Liver (tissue), 9 donors: ENCODE measurements around the gene TMEM163. TPM values are rescaled to one million over a fixed set of nuclear protein-coding genes. Genes with fewer than 3 reads are reported as not detected.

Experiments
- DNase-seq: peaks from one replicate; pipeline ENCODE4 v3.0.0-alpha.2; 2017; ENCODE audit warnings: low spot score
- H3K27ac ChIP-seq, 2 donors: one replicate each; pipeline ENCODE4 v1.7.0; 2013; ENCODE audit warnings: inconsistent platforms in 2 of 2, low read length in 2 of 2, control low read depth in 1 of 2, low read depth in 1 of 2, mild to moderate bottlenecking in 1 of 2
- H3K27me3 ChIP-seq, 4 donors: one replicate each; pipeline versions ENCODE4 v1.6.1 to v1.7.0; 2013; ENCODE audit warnings: low read length in 3 of 4, inconsistent platforms in 1 of 4, mild to moderate bottlenecking in 1 of 4, moderate library complexity in 1 of 4; ENCODE audit not compliant: control insufficient read depth in 4 of 4, insufficient read depth in 4 of 4
- H3K36me3 ChIP-seq, 4 donors: one replicate each; pipeline versions ENCODE4 v1.6.1 to v1.7.0; 2013; ENCODE audit warnings: low read length in 3 of 4, mild to moderate bottlenecking in 3 of 4, low read depth in 1 of 4, moderate library complexity in 1 of 4; ENCODE audit not compliant: control insufficient read depth in 4 of 4, insufficient read depth in 3 of 4
- H3K4me1 ChIP-seq, 4 donors: one replicate each; pipeline versions ENCODE4 v1.6.1 to v1.7.0; 2013; ENCODE audit warnings: low read length in 3 of 4, mild to moderate bottlenecking in 3 of 4, moderate library complexity in 1 of 4; ENCODE audit not compliant: control insufficient read depth in 4 of 4, insufficient read depth in 4 of 4
- H3K4me3 ChIP-seq, 3 donors: one replicate each; pipeline versions ENCODE4 v1.6.1 to v1.7.0; 2013; ENCODE audit warnings: low read length in 3 of 3, control low read depth in 1 of 3, low read depth in 1 of 3, mild to moderate bottlenecking in 1 of 3
- H3K9ac ChIP-seq, 2 donors: one replicate each; pipeline ENCODE4 v1.7.0; 2013; ENCODE audit warnings: low read length in 2 of 2, mild to moderate bottlenecking in 2 of 2, moderate library complexity in 2 of 2, control low read depth in 1 of 2, low read depth in 1 of 2
- H3K9me3 ChIP-seq, 4 donors: one replicate each; pipeline versions ENCODE4 v1.6.1 to v1.7.0; 2013; ENCODE audit warnings: low read length in 3 of 4; ENCODE audit not compliant: control insufficient read depth in 4 of 4
- EGR1 ChIP-seq, 2 donors: IDR thresholded peaks; 2 replicates each; pipeline ENCODE4 v1.6.1; 2016 to 2018; ENCODE audit warnings: antibody characterized with exemption in 2 of 2, low read depth in 2 of 2
- FOXA1 ChIP-seq: IDR thresholded peaks from 2 replicates; pipeline ENCODE4 v1.6.1; 2016; ENCODE audit warnings: antibody characterized with exemption
- FOXA2 ChIP-seq: IDR thresholded peaks from 2 replicates; pipeline ENCODE4 v1.6.1; 2016; ENCODE audit warnings: antibody characterized with exemption
- GABPA ChIP-seq, 2 donors: IDR thresholded peaks in 1 of 2; conservative IDR thresholded peaks in 1 of 2; 2 replicates each; pipeline ENCODE4 v1.6.1; 2016; ENCODE audit warnings: antibody characterized with exemption in 2 of 2, mild to moderate bottlenecking in 1 of 2, moderate library complexity in 1 of 2
- HNF4G ChIP-seq: IDR thresholded peaks from 2 replicates; pipeline ENCODE4 v1.6.1; 2016; ENCODE audit warnings: antibody characterized with exemption
- JUND ChIP-seq, 2 donors: IDR thresholded peaks; 2 replicates each; pipeline ENCODE4 v1.6.1; 2016; ENCODE audit warnings: antibody characterized with exemption in 2 of 2
- RAD21 ChIP-seq, 2 donors: IDR thresholded peaks; 2 replicates each; pipeline ENCODE4 v1.6.1; 2016; ENCODE audit warnings: antibody characterized with exemption in 2 of 2, mild to moderate bottlenecking in 2 of 2
- WGBS: extraction: QIAGEN DNeasy Blood & Tissue Kit; methylation state at CpG from one replicate; pipeline ENCODE4 v1.1.7; 2013; 5-methylcytosine and 5-hydroxymethylcytosine counted together
- polyA plus RNA-seq, 2 donors: library from polyadenylated mRNA; stranded (reverse) in 1 of 2; unstranded in 1 of 2; fragments of 200-250 nt in 1 of 2; fragments of >200 nt in 1 of 2; fragmentation: Nextera tagmentation in 1 of 2; extraction: Ambion mirVana in 1 of 2; gene quantifications; one replicate each; pipeline versions ENCODE4 v1.2.1 to v1.2.3, GENCODE V29; 2013 to 2015
- total RNA-seq, 2 donors: library from RNA; depleted of rRNA; stranded (reverse); fragments of >200 nt; gene quantifications; one replicate each; pipeline ENCODE4 v1.2.3, GENCODE V29; 2014
- TF ChIP-seq, protein P1 (sequence below): IDR thresholded peaks from 2 replicates; pipeline ENCODE4 v1.6.1; 2016; ENCODE audit warnings: antibody characterized with exemption, mild to moderate bottlenecking
- TF ChIP-seq, protein P2 (sequence below): IDR thresholded peaks from 2 replicates; pipeline ENCODE4 v1.6.1; 2016; ENCODE audit warnings: antibody characterized with exemption
- TF ChIP-seq, protein P3 (sequence below): fragments of 150-350 bp; IDR thresholded peaks from 2 replicates; pipeline ENCODE4 v1.5.1; 2017; ENCODE audit warnings: improper control_type of control experiment, low read depth, low read length; ENCODE audit not compliant: missing input control
- TF ChIP-seq, protein P4 (sequence below): IDR thresholded peaks from 2 replicates; pipeline ENCODE4 v1.6.1; 2016; ENCODE audit warnings: antibody characterized with exemption
- donor health status: healthy.
- donor health status: healthy.
- donor health status: healthy.
- donor health status: healthy.
- donor health status: healthy.

TMEM163 gene
- total and polyA plus RNA-seq, 4 donors = 0.08 to 0.48 (median 0.25) TPM

DNA sequence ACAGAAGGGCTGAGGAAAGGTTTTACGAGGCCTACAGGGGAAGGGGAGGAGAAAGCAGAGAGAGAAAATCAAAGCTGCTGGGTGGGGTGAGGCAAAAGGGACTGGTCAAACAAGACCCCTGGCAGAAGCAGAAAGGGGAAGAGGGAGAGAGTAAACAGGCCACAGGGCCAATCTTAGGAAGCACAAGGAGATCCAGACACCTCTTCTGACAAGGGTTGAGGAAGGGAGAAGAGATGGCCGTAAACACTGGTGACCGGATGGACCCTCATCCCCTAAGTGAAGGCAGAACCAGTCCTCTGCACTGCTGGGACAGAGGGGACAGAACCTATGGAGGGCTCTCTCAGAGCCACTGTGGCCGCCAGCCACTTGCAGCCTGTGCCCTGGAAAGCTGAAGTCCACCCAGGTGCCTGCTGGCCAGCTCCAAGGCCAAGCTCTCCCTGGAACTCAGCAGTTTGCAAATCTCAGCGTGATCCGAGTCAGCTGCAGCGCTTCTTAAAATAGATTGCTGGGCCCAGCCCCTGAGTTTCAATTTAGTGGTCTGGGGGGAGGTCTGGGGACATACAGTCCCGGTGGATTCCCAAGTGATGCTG, 108.8 kb downstream of the TMEM163 start:
- Histone ChIP-seq H3K4me1 (no peaks in the 10 kb centered on the region), H3K36me3 (no peaks in the 10 kb centered on the region), H3K27me3 (peaks cover 0 to 2% (median 0%) of the 10 kb centered on the region in 4 donors), H3K9ac (no peak overlapping the region), H3K27ac (no peak overlapping the region), H3K9me3 (no peaks in the 10 kb centered on the region), H3K4me3 (no peak overlapping the region)
- WGBS = 85% methylated on average over 8 of the region's 8 CpGs
- no peak for DNase-seq
- no peak for TF ChIP-seq JUND (IDR thresholded peaks at IDR 0.05)
- TF ChIP-seq HNF4G = no peak
- TF ChIP-seq, protein P1, sequence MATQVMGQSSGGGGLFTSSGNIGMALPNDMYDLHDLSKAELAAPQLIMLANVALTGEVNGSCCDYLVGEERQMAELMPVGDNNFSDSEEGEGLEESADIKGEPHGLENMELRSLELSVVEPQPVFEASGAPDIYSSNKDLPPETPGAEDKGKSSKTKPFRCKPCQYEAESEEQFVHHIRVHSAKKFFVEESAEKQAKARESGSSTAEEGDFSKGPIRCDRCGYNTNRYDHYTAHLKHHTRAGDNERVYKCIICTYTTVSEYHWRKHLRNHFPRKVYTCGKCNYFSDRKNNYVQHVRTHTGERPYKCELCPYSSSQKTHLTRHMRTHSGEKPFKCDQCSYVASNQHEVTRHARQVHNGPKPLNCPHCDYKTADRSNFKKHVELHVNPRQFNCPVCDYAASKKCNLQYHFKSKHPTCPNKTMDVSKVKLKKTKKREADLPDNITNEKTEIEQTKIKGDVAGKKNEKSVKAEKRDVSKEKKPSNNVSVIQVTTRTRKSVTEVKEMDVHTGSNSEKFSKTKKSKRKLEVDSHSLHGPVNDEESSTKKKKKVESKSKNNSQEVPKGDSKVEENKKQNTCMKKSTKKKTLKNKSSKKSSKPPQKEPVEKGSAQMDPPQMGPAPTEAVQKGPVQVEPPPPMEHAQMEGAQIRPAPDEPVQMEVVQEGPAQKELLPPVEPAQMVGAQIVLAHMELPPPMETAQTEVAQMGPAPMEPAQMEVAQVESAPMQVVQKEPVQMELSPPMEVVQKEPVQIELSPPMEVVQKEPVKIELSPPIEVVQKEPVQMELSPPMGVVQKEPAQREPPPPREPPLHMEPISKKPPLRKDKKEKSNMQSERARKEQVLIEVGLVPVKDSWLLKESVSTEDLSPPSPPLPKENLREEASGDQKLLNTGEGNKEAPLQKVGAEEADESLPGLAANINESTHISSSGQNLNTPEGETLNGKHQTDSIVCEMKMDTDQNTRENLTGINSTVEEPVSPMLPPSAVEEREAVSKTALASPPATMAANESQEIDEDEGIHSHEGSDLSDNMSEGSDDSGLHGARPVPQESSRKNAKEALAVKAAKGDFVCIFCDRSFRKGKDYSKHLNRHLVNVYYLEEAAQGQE = no peak
- no peak for TF ChIP-seq RAD21 (IDR thresholded peaks at IDR 0.05)
- TF ChIP-seq, protein P2, sequence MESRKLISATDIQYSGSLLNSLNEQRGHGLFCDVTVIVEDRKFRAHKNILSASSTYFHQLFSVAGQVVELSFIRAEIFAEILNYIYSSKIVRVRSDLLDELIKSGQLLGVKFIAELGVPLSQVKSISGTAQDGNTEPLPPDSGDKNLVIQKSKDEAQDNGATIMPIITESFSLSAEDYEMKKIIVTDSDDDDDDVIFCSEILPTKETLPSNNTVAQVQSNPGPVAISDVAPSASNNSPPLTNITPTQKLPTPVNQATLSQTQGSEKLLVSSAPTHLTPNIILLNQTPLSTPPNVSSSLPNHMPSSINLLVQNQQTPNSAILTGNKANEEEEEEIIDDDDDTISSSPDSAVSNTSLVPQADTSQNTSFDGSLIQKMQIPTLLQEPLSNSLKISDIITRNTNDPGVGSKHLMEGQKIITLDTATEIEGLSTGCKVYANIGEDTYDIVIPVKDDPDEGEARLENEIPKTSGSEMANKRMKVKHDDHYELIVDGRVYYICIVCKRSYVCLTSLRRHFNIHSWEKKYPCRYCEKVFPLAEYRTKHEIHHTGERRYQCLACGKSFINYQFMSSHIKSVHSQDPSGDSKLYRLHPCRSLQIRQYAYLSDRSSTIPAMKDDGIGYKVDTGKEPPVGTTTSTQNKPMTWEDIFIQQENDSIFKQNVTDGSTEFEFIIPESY = no peak
- TF ChIP-seq FOXA2 = no peak

DNA sequence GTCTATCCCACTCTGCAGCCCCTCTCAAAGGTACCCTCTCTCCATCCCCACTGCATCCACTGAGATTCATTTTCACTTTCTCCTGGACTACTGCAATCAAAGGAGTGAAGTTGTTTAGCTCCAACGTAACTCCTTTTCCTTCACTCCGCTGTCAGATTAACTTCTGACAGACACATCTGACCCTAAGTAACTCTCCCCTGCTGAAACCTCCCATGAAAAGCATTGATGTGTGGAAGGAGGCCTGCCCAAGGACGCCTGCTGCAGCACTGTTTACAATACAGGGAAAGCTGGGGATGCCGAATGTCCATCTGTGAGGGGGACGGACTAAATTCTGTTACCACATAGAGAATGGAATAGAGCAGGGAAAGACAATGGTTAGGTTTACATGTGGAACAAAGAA, 114.8 kb downstream of the TMEM163 start:
- DNase-seq = no peak
- Histone ChIP-seq H3K4me1 (no peaks in the 10 kb centered on the region), H3K36me3 (no peaks in the 10 kb centered on the region), H3K9ac (no peak overlapping the region), H3K9me3 (peaks cover 0 to 3% (median under 1%) of the 10 kb centered on the region in 4 donors), H3K4me3 (no peak overlapping the region), H3K27ac (no peak overlapping the region), H3K27me3 (peaks cover 0 to 7% (median 0%) of the 10 kb centered on the region in 4 donors)
- TF ChIP-seq EGR1 (IDR thresholded peaks at IDR 0.05; ENCODE audit: low read depth in 2 of 2) = no peak
- 46% methylated on average over 5 of the region's 5 CpGs for WGBS

DNA sequence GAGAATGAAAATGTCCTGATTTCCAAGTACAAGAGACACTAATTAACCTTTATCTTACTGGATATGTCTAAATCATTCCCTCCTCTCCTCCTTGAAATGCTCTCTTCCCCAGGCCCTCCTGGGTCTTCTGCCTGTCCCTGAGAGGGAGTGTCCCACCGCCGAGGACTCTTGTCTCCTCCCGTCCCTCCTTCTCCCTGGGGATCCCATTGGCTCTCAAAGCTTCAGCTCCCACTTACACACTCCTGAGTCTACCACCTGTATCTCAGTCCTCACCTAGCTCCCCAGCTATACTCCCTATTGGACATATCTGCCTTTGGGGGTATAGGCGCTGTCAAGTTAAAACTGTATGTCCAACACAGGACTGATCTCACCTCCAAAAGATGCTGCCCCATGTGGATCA, 116.1 kb downstream of the TMEM163 start:
- Histone ChIP-seq H3K36me3 (no peaks in the 10 kb centered on the region), H3K9ac (no peak overlapping the region), H3K4me1 (no peaks in the 10 kb centered on the region), H3K4me3 (no peak overlapping the region), H3K27me3 (peaks cover 0 to 7% (median 0%) of the 10 kb centered on the region in 4 donors), H3K9me3 (peaks cover 0 to 3% (median under 1%) of the 10 kb centered on the region in 4 donors), H3K27ac (no peak overlapping the region)
- 88% methylated on average over 4 of the region's 4 CpGs for WGBS
- DNase-seq = no peak
- no peak for TF ChIP-seq EGR1 (IDR thresholded peaks at IDR 0.05; ENCODE audit: low read depth in 2 of 2)
- TF ChIP-seq, protein P1 = no peak
- TF ChIP-seq, protein P2 = no peak
- no peak for TF ChIP-seq FOXA1
- TF ChIP-seq JUND (IDR thresholded peaks at IDR 0.05) = no peak
- TF ChIP-seq FOXA2 = no peak
- TF ChIP-seq, protein P3, sequence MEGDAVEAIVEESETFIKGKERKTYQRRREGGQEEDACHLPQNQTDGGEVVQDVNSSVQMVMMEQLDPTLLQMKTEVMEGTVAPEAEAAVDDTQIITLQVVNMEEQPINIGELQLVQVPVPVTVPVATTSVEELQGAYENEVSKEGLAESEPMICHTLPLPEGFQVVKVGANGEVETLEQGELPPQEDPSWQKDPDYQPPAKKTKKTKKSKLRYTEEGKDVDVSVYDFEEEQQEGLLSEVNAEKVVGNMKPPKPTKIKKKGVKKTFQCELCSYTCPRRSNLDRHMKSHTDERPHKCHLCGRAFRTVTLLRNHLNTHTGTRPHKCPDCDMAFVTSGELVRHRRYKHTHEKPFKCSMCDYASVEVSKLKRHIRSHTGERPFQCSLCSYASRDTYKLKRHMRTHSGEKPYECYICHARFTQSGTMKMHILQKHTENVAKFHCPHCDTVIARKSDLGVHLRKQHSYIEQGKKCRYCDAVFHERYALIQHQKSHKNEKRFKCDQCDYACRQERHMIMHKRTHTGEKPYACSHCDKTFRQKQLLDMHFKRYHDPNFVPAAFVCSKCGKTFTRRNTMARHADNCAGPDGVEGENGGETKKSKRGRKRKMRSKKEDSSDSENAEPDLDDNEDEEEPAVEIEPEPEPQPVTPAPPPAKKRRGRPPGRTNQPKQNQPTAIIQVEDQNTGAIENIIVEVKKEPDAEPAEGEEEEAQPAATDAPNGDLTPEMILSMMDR = no peak
- no peak for TF ChIP-seq HNF4G
- TF ChIP-seq GABPA (IDR thresholded peaks at IDR 0.05 in 1 of 2, conservative IDR thresholded peaks at IDR 0.05 in 1 of 2) = no peak
- TF ChIP-seq, protein P4, sequence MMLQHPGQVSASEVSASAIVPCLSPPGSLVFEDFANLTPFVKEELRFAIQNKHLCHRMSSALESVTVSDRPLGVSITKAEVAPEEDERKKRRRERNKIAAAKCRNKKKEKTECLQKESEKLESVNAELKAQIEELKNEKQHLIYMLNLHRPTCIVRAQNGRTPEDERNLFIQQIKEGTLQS = no peak
